Right hindlimb (tissue), 1 donor: ENCODE measurements around the gene SOS1.
"Not testable (repeated sequence)": the region's sequence is repeated elsewhere in the genome, so short reads cannot be mapped to it uniquely, and the experiment has no call there.

Source experiments
- DNase-seq: peaks from one replicate; pipeline ENCODE4 v3.0.0-alpha.2; 2018

The SOS1 gene

GRCh38 chr2:38960609-38961320 lies 160.1 kb downstream of the SOS1 start:
- no peak for DNase-seq

GRCh38 chr2:38959938-38960608 lies 160.8 kb downstream of the SOS1 start:
- peak; percentile 89 for DNase-seq

- no peak for DNase-seq
Measured at GRCh38 chr2:38959466-38959865, 161.4 kb downstream of the SOS1 start.

GRCh38 chr2:38957972-38958371 lies 162.9 kb downstream of the SOS1 start:
- no peak for DNase-seq

GRCh38 chr2:38951766-38952165 lies 169.1 kb downstream of the SOS1 start:
- DNase-seq, result no peak

- DNase-seq, result no peak
Measured at GRCh38 chr2:38948995-38949394, 171.9 kb downstream of the SOS1 start.

- DNase-seq, result no peak
Measured at GRCh38 chr2:38948387-38948882, 172.4 kb downstream of the SOS1 start.

GRCh38 chr2:38947241-38948239 lies 173.3 kb downstream of the SOS1 start:
- peak; percentile 72 for DNase-seq

GRCh38 chr2:38945911-38946310 lies 174.9 kb downstream of the SOS1 start:
- DNase-seq, result no peak

GRCh38 chr2:38945372-38945771 lies 175.5 kb downstream of the SOS1 start:
- DNase-seq, result peak; percentile 26

GRCh38 chr2:38943784-38944183 lies 177.1 kb downstream of the SOS1 start:
- no peak for DNase-seq

GRCh38 chr2:38940746-38941145 lies 180.1 kb downstream of the SOS1 start:
- DNase-seq, result no peak

GRCh38 chr2:38937548-38937947 lies 183.3 kb downstream of the SOS1 start:
- DNase-seq, result no peak

- not testable (repeated sequence) for DNase-seq
Measured at GRCh38 chr2:38936516-38936915, 184.3 kb downstream of the SOS1 start.

- no peak for DNase-seq
Measured at GRCh38 chr2:38935568-38936172, 185.2 kb downstream of the SOS1 start.

GRCh38 chr2:38934742-38935141 lies 186.1 kb downstream of the SOS1 start:
- DNase-seq, result no peak

- DNase-seq, result no peak
Measured at GRCh38 chr2:38933653-38934052, 187.2 kb downstream of the SOS1 start.

GRCh38 chr2:38932586-38932985 lies 188.3 kb downstream of the SOS1 start:
- no peak for DNase-seq
